NCI-H774 (cell line): ENCODE measurements around the gene NCOR2.
"Not testable (repeated sequence)": the region's sequence is repeated elsewhere in the genome, so short reads cannot be mapped to it uniquely, and the experiment has no call there.

Experiments
- DNase-seq: peaks from one replicate; lab custom pipeline; 2025; lab: John Stamatoyannopoulos, UW

The NCOR2 gene

GRCh38 chr12:124599074-124599999 lies 31.9 kb upstream of the NCOR2 start:
- DNase-seq: no peak

GRCh38 chr12:124597041-124597440 lies 29.6 kb upstream of the NCOR2 start:
- no peak for DNase-seq

GRCh38 chr12:124595444-124595843 lies 28.0 kb upstream of the NCOR2 start:
- DNase-seq: no peak

- DNase-seq: no peak
These were observed 27.4 kb upstream of the NCOR2 start for GRCh38 chr12:124594851-124595250.

GRCh38 chr12:124593851-124594401 lies 26.5 kb upstream of the NCOR2 start:
- DNase-seq: no peak

- no peak for DNase-seq
These were observed 25.8 kb upstream of the NCOR2 start for GRCh38 chr12:124593176-124593575.

- DNase-seq: no peak
These were observed 25.2 kb upstream of the NCOR2 start for GRCh38 chr12:124592481-124593160.

GRCh38 chr12:124592050-124592449 lies 24.6 kb upstream of the NCOR2 start:
- no peak for DNase-seq

GRCh38 chr12:124590447-124590846 lies 23.0 kb upstream of the NCOR2 start:
- DNase-seq: no peak

GRCh38 chr12:124588751-124589267 lies 21.4 kb upstream of the NCOR2 start:
- no peak for DNase-seq

- no peak for DNase-seq
These were observed 20.7 kb upstream of the NCOR2 start for GRCh38 chr12:124588018-124588634.

- peak; percentile 95 for DNase-seq
These were observed 19.3 kb upstream of the NCOR2 start for GRCh38 chr12:124586756-124587155.

GRCh38 chr12:124584494-124584893 lies 17.1 kb upstream of the NCOR2 start:
- DNase-seq: not testable (repeated sequence)

- DNase-seq: no peak
These were observed 16.4 kb upstream of the NCOR2 start for GRCh38 chr12:124583854-124584253.

GRCh38 chr12:124582108-124582424 lies 14.7 kb upstream of the NCOR2 start:
- no peak for DNase-seq

GRCh38 chr12:124581307-124582107 lies 14.1 kb upstream of the NCOR2 start:
- no peak for DNase-seq

GRCh38 chr12:124579921-124580517 lies 12.6 kb upstream of the NCOR2 start:
- DNase-seq: no peak

GRCh38 chr12:124578854-124579253 lies 11.4 kb upstream of the NCOR2 start:
- no peak for DNase-seq

- DNase-seq: no peak
These were observed 11.0 kb upstream of the NCOR2 start for GRCh38 chr12:124578445-124578844.

GRCh38 chr12:124577986-124578385 lies 10.6 kb upstream of the NCOR2 start:
- DNase-seq: no peak

- DNase-seq: no peak
These were observed 10.0 kb upstream of the NCOR2 start for GRCh38 chr12:124577374-124577773.
